DLD1 (cell line): Measurements from ENCODE around the gene ZNF165.
"Not testable (repeated sequence)": the region's sequence is repeated elsewhere in the genome, so short reads cannot be mapped to it uniquely, and the experiment has no call there.

Experiments
- in situ Hi-C: cut with HindIII; loops from 2 replicates; pipeline ENCODE4 v1.10.0; 2017; ENCODE audit warnings: low sequenced_read_pairs

Gene ZNF165

DNA sequence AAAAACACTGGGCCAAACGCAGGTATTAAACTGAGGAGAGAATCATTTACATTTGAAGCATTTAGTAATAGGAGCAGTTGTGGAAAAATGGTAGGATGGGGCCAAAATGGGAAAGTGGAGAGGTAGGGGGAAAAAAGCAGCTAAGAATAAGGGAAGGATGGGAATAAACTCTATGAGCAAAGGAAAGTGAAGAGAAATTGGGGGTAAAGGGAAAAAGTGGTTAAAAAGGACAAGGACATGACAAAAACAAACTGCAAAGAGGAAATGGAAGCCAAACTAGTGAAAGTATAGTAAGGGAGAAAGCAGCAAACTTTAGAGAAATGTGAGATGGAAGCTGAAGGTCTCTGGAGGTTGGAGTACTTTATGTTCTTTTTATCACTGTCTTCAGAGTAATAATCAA, 37.8 kb downstream of the ZNF165 start:
- in situ Hi-C loops, result no loop called here

GRCh38 chr6:28121876-28122275, 41.5 kb downstream of the ZNF165 start:
- in situ Hi-C loops, result no loop called here

DNA sequence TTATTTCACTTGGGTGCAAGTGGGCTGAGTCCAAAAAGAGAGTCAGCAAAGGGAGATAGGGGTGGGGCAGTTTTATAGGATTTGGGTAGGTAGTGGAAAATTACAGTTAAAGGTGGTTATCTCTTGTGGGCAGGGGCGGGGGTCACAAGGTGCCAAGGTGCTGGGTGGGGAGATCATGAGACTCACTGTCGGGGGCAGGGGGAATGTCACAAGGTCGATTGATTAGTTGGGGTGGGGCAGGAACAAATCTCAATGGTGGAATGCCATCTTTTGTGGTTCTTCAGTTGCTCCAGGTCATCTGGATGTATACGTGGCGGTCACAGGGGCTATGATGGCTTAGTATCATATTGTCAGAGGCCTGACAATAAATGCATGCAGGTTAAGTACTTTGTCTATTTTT, 41.9 kb downstream of the ZNF165 start:
- in situ Hi-C loops, result not testable (repeated sequence)

GRCh38 chr6:28124350-28124970, 44.1 kb downstream of the ZNF165 start, which contains the start of gene ZSCAN16:
Gene ZSCAN16 (plus strand): TSS chr6:28124609. CDS start chr6:28125444, 835 bp downstream.
- in situ Hi-C loops, result no loop called here

DNA sequence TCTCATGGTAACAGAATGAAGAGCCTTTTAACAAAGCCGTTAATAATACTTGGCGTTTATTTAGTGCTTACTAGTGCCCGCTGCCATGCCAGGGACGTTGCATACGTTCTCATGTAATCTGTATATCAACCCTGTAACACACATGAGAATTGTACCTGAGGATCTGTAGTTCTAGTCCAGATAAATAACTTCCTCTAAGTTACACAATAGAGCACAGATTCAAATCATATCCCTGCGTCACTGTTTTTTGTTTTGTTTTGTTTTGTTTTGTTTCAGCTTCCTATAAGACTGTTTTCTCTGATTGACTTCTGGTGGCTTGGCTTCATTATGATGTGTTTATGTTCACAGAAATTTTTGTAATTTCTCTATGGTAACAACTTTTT, 44.6 kb downstream of the ZNF165 start:
- in situ Hi-C loops, result no loop called here

GRCh38 chr6:28125401-28125800, 45.0 kb downstream of the ZNF165 start:
- in situ Hi-C loops, result no loop called here

DNA sequence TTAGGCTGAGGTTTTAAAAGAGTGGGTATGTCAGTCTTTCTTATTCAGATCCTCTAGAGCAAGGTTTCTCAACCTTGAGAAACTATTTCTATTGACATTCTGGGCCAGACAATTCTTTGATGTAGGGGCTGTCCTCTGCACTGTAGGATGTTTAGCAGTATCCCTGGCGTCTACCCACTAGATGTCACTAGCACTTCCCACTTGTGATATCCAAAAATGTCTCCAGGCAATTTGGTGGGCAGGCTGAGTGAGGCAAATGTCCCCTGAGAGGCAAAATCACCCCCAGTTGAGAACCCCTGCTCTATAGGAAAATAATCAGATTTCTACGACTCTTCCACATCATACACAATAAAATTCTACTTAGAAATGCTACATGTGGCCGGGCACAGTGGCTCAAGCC, 53.6 kb downstream of the ZNF165 start:
- in situ Hi-C loops, result no loop called here

- in situ Hi-C loops, result no loop called here
Observed at GRCh38 chr6:28134716-28135115, 54.3 kb downstream of the ZNF165 start.

- in situ Hi-C loops, result no loop called here
Observed at GRCh38 chr6:28135393-28135792, 55.0 kb downstream of the ZNF165 start.

GRCh38 chr6:28136585-28137504, 56.5 kb downstream of the ZNF165 start:
- in situ Hi-C loops, result no loop called here

DNA sequence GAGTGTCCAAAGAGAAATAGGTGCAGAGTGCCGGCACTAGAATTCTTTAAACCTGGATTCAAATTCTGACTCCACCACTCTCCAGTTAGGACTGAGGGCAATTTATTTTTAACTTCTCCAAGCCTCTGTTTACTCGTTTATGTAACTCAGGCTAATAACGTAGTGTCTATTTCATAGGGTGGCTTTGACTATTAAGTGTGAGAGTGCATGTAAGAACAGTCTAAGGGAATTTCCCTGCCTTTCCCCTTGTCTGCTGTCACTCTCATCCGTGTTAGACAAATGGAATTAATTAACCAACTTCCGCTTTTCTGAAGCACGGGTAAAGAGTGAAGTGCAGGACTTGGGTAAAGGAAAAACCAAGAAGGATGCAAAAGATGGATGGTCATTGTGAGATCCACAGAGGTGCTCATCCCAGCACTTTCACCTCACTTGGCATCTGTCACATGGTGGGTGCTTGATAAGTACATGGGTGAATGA, 57.2 kb downstream of the ZNF165 start:
- in situ Hi-C loops, result no loop called here
